K562 (cell line): ENCODE results near the gene SLC26A3. TPM values are rescaled to one million over a fixed set of nuclear protein-coding genes. Genes with fewer than 3 reads are reported as not detected.

ENCODE experiments used
- CHD4 ChIP-seq: fragments of 200-600 bp; sonication (generic); IDR thresholded peaks from 3 replicates; pipeline ENCODE4 v1.6.1; 2012; ENCODE audit warnings: low read depth, mild to moderate bottlenecking, mixed read lengths, low read length, inconsistent platforms; ENCODE audit not compliant: insufficient read depth, insufficient replicate concordance, poor library complexity, severe bottlenecking
- FOXK2 ChIP-seq, 2 experiments: fragments of 450-650 bp; IDR thresholded peaks in 1 of 2; conservative IDR thresholded peaks in 1 of 2; 2 replicates each; pipeline ENCODE4 v1.6.1; 2016; ENCODE audit warnings: low read depth in 2 of 2, mild to moderate bottlenecking in 1 of 2
- HDAC6 ChIP-seq: IDR thresholded peaks from 2 replicates; pipeline ENCODE4 v1.6.1; 2012; ENCODE audit warnings: low read depth, mild to moderate bottlenecking, control low read depth, inconsistent platforms, low read length, moderate library complexity
- JUN ChIP-seq, 2 experiments: sonication (generic) in 1 of 2; formaldehyde crosslinking in 1 of 2; IDR thresholded peaks; 2 replicates each; pipeline versions ENCODE4 v1.6.1 to v1.8.0; 2012 to 2022; ENCODE audit warnings: borderline replicate concordance in 2 of 2, mild to moderate bottlenecking in 2 of 2, improper control_type of control experiment in 1 of 2, low read depth in 1 of 2, low read length in 1 of 2, missing genetic modification reagents in 1 of 2
- JUNB ChIP-seq: fragments of 450-650 bp; formaldehyde crosslinking; conservative IDR thresholded peaks from 2 replicates; pipeline ENCODE4 v1.4.0; 2020; ENCODE audit warnings: mild to moderate bottlenecking
- MECOM ChIP-seq: fragments of 250-450 bp; sonication (Bioruptor Pico); IDR thresholded peaks from 2 replicates; pipeline ENCODE4 v1.8.0; 2022; ENCODE audit warnings: inconsistent platforms
- PCBP2 ChIP-seq: fragments of 200-400 bp; formaldehyde crosslinking; IDR thresholded peaks from 2 replicates; pipeline ENCODE4 v1.6.1; 2018; ENCODE audit warnings: low read length, low read depth, mild to moderate bottlenecking, moderate library complexity; ENCODE audit not compliant: poor library complexity, severe bottlenecking
- TAF15 ChIP-seq: fragments of 200-400 bp; formaldehyde crosslinking; IDR thresholded peaks from 2 replicates; pipeline ENCODE4 v1.6.1; 2017; ENCODE audit warnings: mild to moderate bottlenecking, low read depth, low read length, moderate library complexity
- ZNF217 ChIP-seq: sonication (generic); formaldehyde crosslinking; IDR thresholded peaks from 2 replicates; pipeline ENCODE4 v1.8.0; 2022; ENCODE audit warnings: mild to moderate bottlenecking, missing genetic modification reagents
- ZNF311 ChIP-seq: fragments of 250-450 bp; sonication (Bioruptor Pico); IDR thresholded peaks from 2 replicates; pipeline ENCODE4 v1.4.0; 2020; ENCODE audit warnings: mild to moderate bottlenecking, moderate library complexity
- ZNF316 ChIP-seq: fragments of 450-650 bp; IDR thresholded peaks from 2 replicates; pipeline ENCODE4 v1.6.1; 2016
- ZNF717 ChIP-seq: fragments of 250-450 bp; sonication (Bioruptor Pico); IDR thresholded peaks from 2 replicates; pipeline ENCODE4 v1.5.0; 2021
- polyA plus RNA-seq, 8 experiments: library from polyadenylated mRNA; depleted of rRNA in 4 of 8; stranded (reverse) in 5 of 8; unstranded in 3 of 8; fragments of >200 nt; fragmentation: Nextera tagmentation in 2 of 8; fragmentation: Illumina TruSeq in 1 of 8; extraction: Ambion mirVana in 2 of 8; extraction: Trizol in 1 of 8; gene quantifications; 2 replicates each; pipeline versions ENCODE4 v1.2.1 to v1.2.3, GENCODE V29; 2011 to 2014; ENCODE audit warnings: inconsistent platforms in 1 of 8, missing spikeins in 1 of 8
- total RNA-seq, 7 experiments: library from RNA; depleted of rRNA in 6 of 7; stranded (reverse); fragments of >200 nt in 6 of 7; fragmentation: Illumina TruSeq in 2 of 7; extraction: Trizol in 2 of 7; gene quantifications; 2 replicates each; pipeline versions ENCODE4 v1.2.1 to v1.2.3, GENCODE V29; 2011 to 2021; ENCODE audit warnings: low replicate concordance in 1 of 7
- TF ChIP-seq, protein P1 (sequence below): fragments of 250-450 bp; sonication (Bioruptor Pico); IDR thresholded peaks from 2 replicates; pipeline ENCODE4 v1.9.0; 2021; ENCODE audit warnings: mild to moderate bottlenecking, inconsistent platforms
- TF ChIP-seq, protein P2 (sequence below): sonication (generic); formaldehyde crosslinking; IDR thresholded peaks from 2 replicates; pipeline ENCODE4 v1.9.0; 2022; ENCODE audit warnings: mild to moderate bottlenecking, missing genetic modification reagents
- TF ChIP-seq, protein P3 (sequence below): fragments of 250-450 bp; sonication (Bioruptor Pico); IDR thresholded peaks from 2 replicates; pipeline ENCODE4 v1.5.0; 2021; ENCODE audit warnings: mild to moderate bottlenecking, borderline replicate concordance
- TF ChIP-seq, protein P4 (sequence below): sonication (generic); formaldehyde crosslinking; IDR thresholded peaks from 2 replicates; pipeline ENCODE4 v1.8.0; 2022; ENCODE audit warnings: mild to moderate bottlenecking, missing genetic modification reagents

SLC26A3 gene
- total and polyA plus RNA-seq, 9 of the 15 experiments (the other 6 are each of a cell fraction or from before 2014, with no cell fraction given): 0.86 TPM; not detected in 8

DNA sequence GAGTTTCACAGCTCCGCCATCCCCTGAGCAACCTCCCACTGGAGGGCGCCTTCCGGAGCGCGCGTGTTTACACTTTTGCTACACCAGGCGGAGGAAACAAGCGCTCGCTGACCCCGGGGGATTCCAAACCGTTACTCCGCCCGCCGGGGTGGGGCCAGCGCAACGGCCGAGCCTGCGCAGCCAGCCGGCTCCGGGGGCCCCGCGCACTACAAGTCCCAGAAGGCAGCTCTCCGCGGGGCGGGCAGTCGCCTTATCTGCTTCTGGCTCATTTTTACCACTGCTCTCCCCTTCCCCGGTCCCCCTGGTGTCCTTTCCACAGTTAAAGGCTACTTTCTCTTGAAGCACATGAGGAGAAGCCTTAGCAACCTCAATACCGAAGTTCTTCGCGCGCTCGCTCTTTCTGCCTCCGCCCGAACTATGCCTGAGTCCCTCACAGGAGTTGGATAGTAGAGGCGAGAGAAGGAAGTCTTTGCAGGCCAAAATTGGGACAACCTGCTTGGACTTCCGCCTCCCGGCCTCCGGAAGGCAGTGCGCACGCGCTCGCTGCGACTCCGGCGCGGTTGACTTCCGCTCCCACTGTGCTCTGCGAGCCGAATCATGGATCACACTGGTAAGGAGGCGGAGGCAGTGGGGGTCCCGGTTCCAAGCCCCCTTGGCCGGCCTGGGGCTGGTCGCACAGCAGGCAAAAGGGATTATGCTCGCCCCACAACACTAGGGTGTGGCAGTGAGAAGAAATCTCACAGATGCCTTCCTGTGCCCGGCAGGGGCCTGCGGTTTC lies 59.3 kb downstream of the SLC26A3 start, which contains the start of gene CBLL1 (continued):
- TF ChIP-seq, protein P1, sequence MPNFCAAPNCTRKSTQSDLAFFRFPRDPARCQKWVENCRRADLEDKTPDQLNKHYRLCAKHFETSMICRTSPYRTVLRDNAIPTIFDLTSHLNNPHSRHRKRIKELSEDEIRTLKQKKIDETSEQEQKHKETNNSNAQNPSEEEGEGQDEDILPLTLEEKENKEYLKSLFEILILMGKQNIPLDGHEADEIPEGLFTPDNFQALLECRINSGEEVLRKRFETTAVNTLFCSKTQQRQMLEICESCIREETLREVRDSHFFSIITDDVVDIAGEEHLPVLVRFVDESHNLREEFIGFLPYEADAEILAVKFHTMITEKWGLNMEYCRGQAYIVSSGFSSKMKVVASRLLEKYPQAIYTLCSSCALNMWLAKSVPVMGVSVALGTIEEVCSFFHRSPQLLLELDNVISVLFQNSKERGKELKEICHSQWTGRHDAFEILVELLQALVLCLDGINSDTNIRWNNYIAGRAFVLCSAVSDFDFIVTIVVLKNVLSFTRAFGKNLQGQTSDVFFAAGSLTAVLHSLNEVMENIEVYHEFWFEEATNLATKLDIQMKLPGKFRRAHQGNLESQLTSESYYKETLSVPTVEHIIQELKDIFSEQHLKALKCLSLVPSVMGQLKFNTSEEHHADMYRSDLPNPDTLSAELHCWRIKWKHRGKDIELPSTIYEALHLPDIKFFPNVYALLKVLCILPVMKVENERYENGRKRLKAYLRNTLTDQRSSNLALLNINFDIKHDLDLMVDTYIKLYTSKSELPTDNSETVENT: peak; percentile 84
- TF ChIP-seq PCBP2: no peak
- no peak for TF ChIP-seq ZNF316
- no peak for TF ChIP-seq HDAC6
- TF ChIP-seq TAF15: no peak
- TF ChIP-seq, protein P2, sequence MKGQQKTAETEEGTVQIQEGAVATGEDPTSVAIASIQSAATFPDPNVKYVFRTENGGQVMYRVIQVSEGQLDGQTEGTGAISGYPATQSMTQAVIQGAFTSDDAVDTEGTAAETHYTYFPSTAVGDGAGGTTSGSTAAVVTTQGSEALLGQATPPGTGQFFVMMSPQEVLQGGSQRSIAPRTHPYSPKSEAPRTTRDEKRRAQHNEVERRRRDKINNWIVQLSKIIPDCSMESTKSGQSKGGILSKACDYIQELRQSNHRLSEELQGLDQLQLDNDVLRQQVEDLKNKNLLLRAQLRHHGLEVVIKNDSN (CRISPR knock-in tag): no peak
- no peak for TF ChIP-seq ZNF717 (CRISPR knock-in tag)
- peak; percentile 52; the same call in 1 of the 2 replicates for TF ChIP-seq JUN (IDR thresholded peaks at IDR 0.05; ENCODE audit: borderline replicate concordance, low read depth, low read length)
- no peak for TF ChIP-seq JUN (CRISPR knock-in tag; IDR thresholded peaks at IDR 0.05; ENCODE audit: borderline replicate concordance)
- TF ChIP-seq CHD4: no peak
- no peak for TF ChIP-seq ZNF217 (CRISPR knock-in tag)
- TF ChIP-seq ZNF311 (CRISPR knock-in tag): no peak
- TF ChIP-seq, protein P3, sequence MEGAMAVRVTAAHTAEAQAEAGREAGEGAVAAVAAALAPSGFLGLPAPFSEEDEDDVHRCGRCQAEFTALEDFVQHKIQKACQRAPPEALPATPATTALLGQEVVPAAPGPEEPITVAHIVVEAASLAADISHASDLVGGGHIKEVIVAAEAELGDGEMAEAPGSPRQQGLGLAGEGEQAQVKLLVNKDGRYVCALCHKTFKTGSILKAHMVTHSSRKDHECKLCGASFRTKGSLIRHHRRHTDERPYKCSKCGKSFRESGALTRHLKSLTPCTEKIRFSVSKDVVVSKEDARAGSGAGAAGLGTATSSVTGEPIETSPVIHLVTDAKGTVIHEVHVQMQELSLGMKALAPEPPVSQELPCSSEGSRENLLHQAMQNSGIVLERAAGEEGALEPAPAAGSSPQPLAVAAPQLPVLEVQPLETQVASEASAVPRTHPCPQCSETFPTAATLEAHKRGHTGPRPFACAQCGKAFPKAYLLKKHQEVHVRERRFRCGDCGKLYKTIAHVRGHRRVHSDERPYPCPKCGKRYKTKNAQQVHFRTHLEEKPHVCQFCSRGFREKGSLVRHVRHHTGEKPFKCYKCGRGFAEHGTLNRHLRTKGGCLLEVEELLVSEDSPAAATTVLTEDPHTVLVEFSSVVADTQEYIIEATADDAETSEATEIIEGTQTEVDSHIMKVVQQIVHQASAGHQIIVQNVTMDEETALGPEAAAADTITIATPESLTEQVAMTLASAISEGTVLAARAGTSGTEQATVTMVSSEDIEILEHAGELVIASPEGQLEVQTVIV: no peak
- TF ChIP-seq, protein P4, sequence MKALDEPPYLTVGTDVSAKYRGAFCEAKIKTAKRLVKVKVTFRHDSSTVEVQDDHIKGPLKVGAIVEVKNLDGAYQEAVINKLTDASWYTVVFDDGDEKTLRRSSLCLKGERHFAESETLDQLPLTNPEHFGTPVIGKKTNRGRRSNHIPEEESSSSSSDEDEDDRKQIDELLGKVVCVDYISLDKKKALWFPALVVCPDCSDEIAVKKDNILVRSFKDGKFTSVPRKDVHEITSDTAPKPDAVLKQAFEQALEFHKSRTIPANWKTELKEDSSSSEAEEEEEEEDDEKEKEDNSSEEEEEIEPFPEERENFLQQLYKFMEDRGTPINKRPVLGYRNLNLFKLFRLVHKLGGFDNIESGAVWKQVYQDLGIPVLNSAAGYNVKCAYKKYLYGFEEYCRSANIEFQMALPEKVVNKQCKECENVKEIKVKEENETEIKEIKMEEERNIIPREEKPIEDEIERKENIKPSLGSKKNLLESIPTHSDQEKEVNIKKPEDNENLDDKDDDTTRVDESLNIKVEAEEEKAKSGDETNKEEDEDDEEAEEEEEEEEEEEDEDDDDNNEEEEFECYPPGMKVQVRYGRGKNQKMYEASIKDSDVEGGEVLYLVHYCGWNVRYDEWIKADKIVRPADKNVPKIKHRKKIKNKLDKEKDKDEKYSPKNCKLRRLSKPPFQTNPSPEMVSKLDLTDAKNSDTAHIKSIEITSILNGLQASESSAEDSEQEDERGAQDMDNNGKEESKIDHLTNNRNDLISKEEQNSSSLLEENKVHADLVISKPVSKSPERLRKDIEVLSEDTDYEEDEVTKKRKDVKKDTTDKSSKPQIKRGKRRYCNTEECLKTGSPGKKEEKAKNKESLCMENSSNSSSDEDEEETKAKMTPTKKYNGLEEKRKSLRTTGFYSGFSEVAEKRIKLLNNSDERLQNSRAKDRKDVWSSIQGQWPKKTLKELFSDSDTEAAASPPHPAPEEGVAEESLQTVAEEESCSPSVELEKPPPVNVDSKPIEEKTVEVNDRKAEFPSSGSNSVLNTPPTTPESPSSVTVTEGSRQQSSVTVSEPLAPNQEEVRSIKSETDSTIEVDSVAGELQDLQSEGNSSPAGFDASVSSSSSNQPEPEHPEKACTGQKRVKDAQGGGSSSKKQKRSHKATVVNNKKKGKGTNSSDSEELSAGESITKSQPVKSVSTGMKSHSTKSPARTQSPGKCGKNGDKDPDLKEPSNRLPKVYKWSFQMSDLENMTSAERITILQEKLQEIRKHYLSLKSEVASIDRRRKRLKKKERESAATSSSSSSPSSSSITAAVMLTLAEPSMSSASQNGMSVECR (CRISPR knock-in tag): no peak; the same call in 1 of the 2 replicates
- peak; percentile 99 to 100 for TF ChIP-seq FOXK2 (conservative IDR thresholded peaks at IDR 0.05 in 1 of 2, IDR thresholded peaks at IDR 0.05 in 1 of 2; ENCODE audit: low read depth in 2 of 2)
- TF ChIP-seq JUNB (CRISPR knock-in tag): no peak
- TF ChIP-seq MECOM: no peak
